H1 (cell line): ENCODE measurements around the gene MACROH2A1. TPM values are rescaled to one million over a fixed set of nuclear protein-coding genes. Genes with fewer than 3 reads are reported as not detected.
A peak's percentile ranks its signal among the peaks of the same experiment; 100 is the strongest.

Experiments used
- CTCF ChIA-PET: fragments of 300-600 bp; sonication (Branson Sonifier 250); formaldehyde crosslinking; loops from one replicate; lab custom pipeline; 2021; ENCODE audit not compliant: partially characterized antibody; lab: Charles Lee
- POLR2A ChIA-PET: fragments of 300-600 bp; sonication (Branson Sonifier 250); formaldehyde crosslinking; loops from one replicate; lab custom pipeline; 2021; ENCODE audit warnings: inconsistent platforms; ENCODE audit not compliant: partially characterized antibody; lab: Charles Lee
- DNase-seq, 2 experiments: peaks; one replicate each; pipeline versions ENCODE4 v3.0.0 to v3.0.0-alpha.2; 2010 to 2022; ENCODE audit warnings: low spot score in 2 of 2, low read depth in 1 of 2, mixed read lengths in 1 of 2
- FAIRE-seq: peaks from 2 replicates; lab custom pipeline; 2011; peaks lifted over from hg19 to GRCh38; lab: Jason Lieb, UNC
- H2AFZ ChIP-seq: 2 replicates; pipeline ENCODE4 v1.8.1; 2012; ENCODE audit warnings: low read length, inconsistent platforms
- H2AK5ac ChIP-seq: 2 replicates; pipeline ENCODE4 v1.6.1; 2013; ENCODE audit warnings: low read depth, low read length
- H2BK120ac ChIP-seq: replicated peaks from 2 replicates; pipeline ENCODE3; 2013; ENCODE audit warnings: low read depth, low read length, inconsistent platforms
- H2BK12ac ChIP-seq: 2 replicates; pipeline ENCODE4 v1.6.1; 2013; ENCODE audit warnings: low read depth, low read length
- H2BK15ac ChIP-seq: 2 replicates; pipeline ENCODE4 v1.6.1; 2013; ENCODE audit warnings: low read length
- H2BK20ac ChIP-seq: 2 replicates; pipeline ENCODE4 v1.6.1; 2013; ENCODE audit warnings: low read length
- H2BK5ac ChIP-seq: 2 replicates; pipeline ENCODE4 v1.6.1; 2013; ENCODE audit warnings: low read depth, low read length
- H3K14ac ChIP-seq: 2 replicates; pipeline ENCODE4 v1.6.1; 2013; ENCODE audit warnings: inconsistent platforms; ENCODE audit not compliant: insufficient read length
- H3K18ac ChIP-seq: 2 replicates; pipeline ENCODE4 v1.6.1; 2013; ENCODE audit warnings: low read length; ENCODE audit errors: extremely low read depth
- H3K23ac ChIP-seq: 2 replicates; pipeline ENCODE4 v1.6.1; 2013; ENCODE audit warnings: inconsistent platforms; ENCODE audit not compliant: insufficient read length
- H3K23me2 ChIP-seq: 2 replicates; pipeline ENCODE4 v1.6.1; 2013; ENCODE audit warnings: low read depth, low read length
- H3K27ac ChIP-seq: 2 replicates; pipeline ENCODE4 v1.6.1; 2011; ENCODE audit warnings: low read depth, low read length, inconsistent platforms
- H3K27me3 ChIP-seq, 4 experiments: replicated peaks in 1 of 4; 1 replicate in 1 of 4; 2 replicates in 3 of 4; pipeline versions ENCODE4 v1.6.1 to v1.8.1; 2011 to 2013; ENCODE audit warnings: low read length in 3 of 4, mild to moderate bottlenecking in 3 of 4, inconsistent platforms in 2 of 4, mixed read lengths in 2 of 4, moderate library complexity in 1 of 4; ENCODE audit not compliant: control insufficient read depth in 3 of 4, insufficient read depth in 3 of 4; ENCODE audit errors: extremely low read depth in 1 of 4
- H3K36me3 ChIP-seq, 4 experiments: 2 replicates each; pipeline versions ENCODE4 v1.6.1 to v1.8.1; 2011 to 2013; ENCODE audit warnings: mild to moderate bottlenecking in 4 of 4, low read length in 3 of 4, moderate library complexity in 2 of 4, control low read depth in 1 of 4, inconsistent platforms in 1 of 4; ENCODE audit not compliant: insufficient read depth in 4 of 4, control insufficient read depth in 2 of 4
- H3K4ac ChIP-seq: replicated peaks from 2 replicates; pipeline ENCODE3; 2013; ENCODE audit warnings: low read length, low read depth, mixed read lengths, inconsistent platforms; ENCODE audit not compliant: insufficient read length
- H3K4me1 ChIP-seq, 4 experiments: replicated peaks in 1 of 4; 1 replicate in 1 of 4; 2 replicates in 3 of 4; pipeline versions ENCODE4 v1.6.1 to v1.8.1; 2011 to 2013; ENCODE audit warnings: low read length in 3 of 4, inconsistent platforms in 2 of 4, mixed read lengths in 1 of 4; ENCODE audit not compliant: insufficient read depth in 4 of 4, control insufficient read depth in 3 of 4
- H3K4me2 ChIP-seq, 2 experiments: 2 replicates each; pipeline versions ENCODE4 v1.6.1 to v1.8.1; 2011 to 2013; ENCODE audit warnings: low read depth in 2 of 2, low read length in 2 of 2, control low read depth in 1 of 2, inconsistent platforms in 1 of 2, mild to moderate bottlenecking in 1 of 2; ENCODE audit not compliant: insufficient read depth in 1 of 2
- H3K4me3 ChIP-seq, 4 experiments: fragments of 200-600, 300-600 bp in 1 of 4; sonication (generic), shearing (Covaris generic), sonication (Bioruptor Twin) in 1 of 4; 2 replicates each; pipeline versions ENCODE4 v1.5.1 to v1.8.1; 2011 to 2016; ENCODE audit warnings: low read length in 4 of 4, low read depth in 3 of 4, control low read depth in 2 of 4, inconsistent platforms in 2 of 4, mild to moderate bottlenecking in 2 of 4, mixed read lengths in 1 of 4, moderate library complexity in 1 of 4; ENCODE audit not compliant: insufficient read depth in 2 of 4; ENCODE audit errors: extremely low read depth in 1 of 4
- H3K56ac ChIP-seq: replicated peaks from 2 replicates; pipeline ENCODE3; 2013; ENCODE audit warnings: low read depth, mild to moderate bottlenecking, mixed read lengths, low read length, inconsistent platforms; ENCODE audit not compliant: insufficient read length
- H3K79me1 ChIP-seq: 2 replicates; pipeline ENCODE4 v1.6.1; 2013; ENCODE audit warnings: low read depth, low read length, control low read depth
- H3K79me2 ChIP-seq, 2 experiments: 2 replicates each; pipeline versions ENCODE4 v1.6.1 to v1.8.1; 2012 to 2013; ENCODE audit warnings: low read length in 2 of 2, mild to moderate bottlenecking in 2 of 2, inconsistent platforms in 1 of 2; ENCODE audit not compliant: insufficient read depth in 2 of 2, control insufficient read depth in 1 of 2
- H3K9ac ChIP-seq, 4 experiments: replicated peaks in 1 of 4; 1 replicate in 1 of 4; 2 replicates in 3 of 4; pipeline versions ENCODE4 v1.6.1 to v1.8.1; 2011 to 2013; ENCODE audit warnings: low read depth in 3 of 4, low read length in 3 of 4, control low read depth in 2 of 4, mild to moderate bottlenecking in 2 of 4, moderate library complexity in 2 of 4, inconsistent platforms in 1 of 4; ENCODE audit errors: extremely low read depth in 1 of 4
- H3K9me3 ChIP-seq, 2 experiments: 2 replicates each; pipeline versions ENCODE4 v1.6.1 to v1.8.1; 2012 to 2013; ENCODE audit warnings: mild to moderate bottlenecking in 2 of 2, moderate library complexity in 2 of 2, control low read depth in 1 of 2, inconsistent platforms in 1 of 2, low read depth in 1 of 2, low read length in 1 of 2, mixed read lengths in 1 of 2; ENCODE audit not compliant: insufficient read depth in 2 of 2
- H4K20me1 ChIP-seq, 2 experiments: replicated peaks in 1 of 2; 2 replicates each; pipeline versions ENCODE3 to v1.8.1; 2011 to 2013; ENCODE audit warnings: inconsistent platforms in 2 of 2, low read length in 2 of 2, mild to moderate bottlenecking in 1 of 2; ENCODE audit not compliant: insufficient read depth in 2 of 2, control insufficient read depth in 1 of 2
- H4K5ac ChIP-seq: 2 replicates; pipeline ENCODE4 v1.6.1; 2013; ENCODE audit warnings: low read length, low read depth, mixed read lengths, inconsistent platforms; ENCODE audit not compliant: insufficient read length
- H4K8ac ChIP-seq: 2 replicates; pipeline ENCODE4 v1.8.0; 2013; ENCODE audit warnings: mild to moderate bottlenecking, moderate library complexity, low read length, inconsistent platforms; ENCODE audit not compliant: insufficient read depth; ENCODE audit errors: extremely low read depth
- H4K91ac ChIP-seq: replicated peaks from 2 replicates; pipeline ENCODE3; 2013; ENCODE audit warnings: low read length, mixed read lengths, inconsistent platforms; ENCODE audit not compliant: insufficient read length
- CBX5 ChIP-seq: fragments of 300-800, 300-1000 bp; sonication (generic); IDR thresholded peaks from 2 replicates; pipeline ENCODE4 v1.7.1; 2016; ENCODE audit warnings: antibody characterized with exemption, low read length, low read depth
- CBX8 ChIP-seq: fragments of 300-800, 300-1000 bp; sonication (generic); IDR thresholded peaks from 2 replicates; pipeline ENCODE4 v1.7.1; 2016; ENCODE audit warnings: low read depth, low read length, borderline replicate concordance
- GABPA ChIP-seq: IDR thresholded peaks from 2 replicates; pipeline ENCODE4 v1.6.1; 2011; ENCODE audit warnings: mild to moderate bottlenecking, low read length, moderate library complexity, borderline replicate concordance; ENCODE audit not compliant: insufficient read depth
- JUN ChIP-seq: IDR thresholded peaks from 2 replicates; pipeline ENCODE4 v1.6.1; 2011; ENCODE audit warnings: low read depth, mild to moderate bottlenecking, improper control_type of control experiment, low read length
- JUND ChIP-seq: IDR thresholded peaks from 2 replicates; pipeline ENCODE4 v1.6.1; 2011; ENCODE audit warnings: mild to moderate bottlenecking, improper control_type of control experiment, low read length
- POLR2A ChIP-seq, 2 experiments: IDR thresholded peaks; 1 replicate in 1 of 2; 2 replicates in 1 of 2; pipeline ENCODE4 v1.6.1; 2011; ENCODE audit warnings: low read depth in 2 of 2, low read length in 2 of 2, mild to moderate bottlenecking in 2 of 2; ENCODE audit errors: control extremely low read depth in 1 of 2
- RXRA ChIP-seq: IDR thresholded peaks from 2 replicates; pipeline ENCODE4 v1.6.1; 2011; ENCODE audit warnings: low read depth, mild to moderate bottlenecking, low read length, moderate library complexity; ENCODE audit not compliant: insufficient read depth
- SAP30 ChIP-seq: fragments of 300-600 bp; sonication (generic); IDR thresholded peaks from 2 replicates; pipeline ENCODE4 v1.7.1; 2012; ENCODE audit warnings: low read length, moderate library complexity, mild to moderate bottlenecking, inconsistent platforms; ENCODE audit not compliant: insufficient read depth, insufficient replicate concordance
- SP1 ChIP-seq: IDR thresholded peaks from 2 replicates; pipeline ENCODE4 v1.6.1; 2011; ENCODE audit warnings: low read depth, low read length
- SP2 ChIP-seq: IDR thresholded peaks from 2 replicates; pipeline ENCODE4 v1.6.1; 2012; ENCODE audit warnings: mild to moderate bottlenecking, low read length, inconsistent platforms
- SRF ChIP-seq: IDR thresholded peaks from 2 replicates; pipeline ENCODE4 v1.6.1; 2011; ENCODE audit warnings: mild to moderate bottlenecking, low read depth, low read length, moderate library complexity
- SUZ12 ChIP-seq: fragments of 200-600 bp; sonication (generic); IDR thresholded peaks from 2 replicates; pipeline ENCODE4 v1.6.1; 2012; ENCODE audit warnings: mild to moderate bottlenecking, inconsistent platforms, low read length, moderate library complexity, mixed read lengths
- TCF12 ChIP-seq: IDR thresholded peaks from 2 replicates; pipeline ENCODE4 v1.6.1; 2011; ENCODE audit warnings: low read depth, mild to moderate bottlenecking, low read length
- WGBS, 2 experiments: shearing (Covaris generic) in 1 of 2; methylation state at CpG; one replicate each; pipeline versions ENCODE4 v1.1.6 to v1.1.7; 2013 to 2015; ENCODE audit warnings: low lambda C conversion rate in 2 of 2, mixed read lengths in 2 of 2, inconsistent platforms in 1 of 2, low coverage in 1 of 2, missing lambda C conversion rate in 1 of 2; ENCODE audit not compliant: insufficient replicate concordance in 2 of 2, insufficient coverage in 1 of 2, insufficient read length in 1 of 2; ENCODE audit errors: extremely low coverage in 1 of 2, missing lambda C conversion rate in 1 of 2; 5-methylcytosine and 5-hydroxymethylcytosine counted together
- polyA plus RNA-seq, 7 experiments: library from polyadenylated mRNA; depleted of rRNA in 3 of 7; stranded (reverse) in 5 of 7; unstranded in 2 of 7; fragments of >200 nt in 5 of 7; fragments of 200-250 nt in 2 of 7; gene quantifications; 1 replicate in 5 of 7; 2 replicates in 1 of 7; 4 replicates in 1 of 7; pipeline versions ENCODE4 v1.2.1 to v1.2.3, GENCODE V29; 2011 to 2013; ENCODE audit warnings: missing spikeins in 2 of 7, mixed read lengths in 2 of 7
- total RNA-seq: library from RNA; stranded (reverse); fragmentation: NEBNext Ultra II Directional; extraction: Animal tissue kit (Norgen Biotek cat#: 25700); gene quantifications from 2 replicates; pipeline ENCODE4 v1.2.1, GENCODE V29; 2021
- TF ChIP-seq, protein P1 (sequence below): IDR thresholded peaks from 2 replicates; pipeline ENCODE4 v1.6.1; 2011; ENCODE audit warnings: low read length, improper control_type of control experiment

MACROH2A1 gene
- total and polyA plus RNA-seq, 2 of the 8 experiments (the other 6 are each of a cell fraction or from before 2014, with no cell fraction given), result 60.0 to 92.3 TPM

DNA sequence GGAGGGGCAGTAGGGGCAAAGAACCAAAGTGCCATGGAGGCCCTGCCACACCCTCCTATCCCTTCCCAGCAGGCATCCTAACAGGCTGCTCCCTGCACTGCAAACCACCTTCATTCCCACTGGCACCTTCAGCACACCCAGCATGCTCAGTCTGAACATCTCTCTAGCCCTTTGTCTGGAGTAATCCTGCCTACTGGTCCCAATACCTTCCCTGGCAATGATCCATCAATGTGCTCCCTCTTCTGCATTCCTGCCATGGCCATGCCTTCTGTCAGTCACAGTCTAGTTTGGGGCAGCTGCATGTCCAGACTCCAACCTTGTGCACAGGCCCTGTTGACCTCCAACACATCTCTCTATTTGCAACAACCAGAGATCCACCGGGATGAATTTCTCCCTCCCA lies 4.9 kb downstream of the MACROH2A1 start:
- Histone ChIP-seq H3K9me3 (no peaks in the 10 kb centered on the region), H4K20me1 (peaks cover 24 to 58% of the 10 kb centered on the region in 2 experiments), H4K8ac (0 out of 2 replicates have a peak overlapping the region, but pooled peaks have one; percentile 20), H3K36me3 (no peaks in the 10 kb centered on the region), H3K14ac (no peak overlapping the region), H3K4me1 (peaks cover 0 to 12% (median 8%) of the 10 kb centered on the region in 4 experiments; a peak in 4 of 7 replicates), H4K91ac (no peak overlapping the region), H2AFZ (no peak overlapping the region), H3K27me3 (peaks cover 0 to 9% (median 3%) of the 10 kb centered on the region in 4 experiments; a peak in 4 of 7 replicates), H2BK12ac (no peak overlapping the region), H2BK5ac (no peak overlapping the region), H4K5ac (no peak overlapping the region), H3K23me2 (peaks cover 3% of the 10 kb centered on the region; the same call in 1 of the 2 replicates), H2BK20ac (no peak overlapping the region), H2BK15ac (no peak overlapping the region), H3K56ac (no peak overlapping the region), H2AK5ac (no peak overlapping the region), H3K4me3 (no peak overlapping the region), H3K18ac (no peak overlapping the region), H3K79me2 (peaks cover 0 to 81% of the 10 kb centered on the region in 2 experiments; a peak in 2 of 4 replicates), H2BK120ac (no peak overlapping the region), H3K9ac (no peak overlapping the region), H3K23ac (no peak overlapping the region), H3K79me1 (peaks cover 17% of the 10 kb centered on the region), H3K4me2 (no peak overlapping the region), H3K4ac (no peak overlapping the region), H3K27ac (no peak overlapping the region)
- FAIRE-seq (no peak), DNase-seq (no peak)
- ChIA-PET POLR2A (interaction anchor here (1.0 kb wide), 1 partner anchor 43 kb away, joined by 3 read pairs; no protein-coding TSS in a partner anchor), CTCF (interaction anchor here (2.2 kb wide), 1 partner anchor 32 kb away, joined by 5 read pairs; no protein-coding TSS in a partner anchor)
- WGBS, 2 experiments, result 100% methylated on average over 1 of the region's 1 CpG; no CpG with 5 or more reads in 1 of the 2 experiments
- no peak for TF ChIP-seq CBX5
- no peak for TF ChIP-seq SP1
- TF ChIP-seq JUND, result no peak
- TF ChIP-seq GABPA, result no peak
- TF ChIP-seq TCF12, result no peak
- TF ChIP-seq POLR2A (IDR thresholded peaks at IDR 0.05; ENCODE audit: control extremely low read depth in 1 of 2, low read depth in 2 of 2, low read length in 2 of 2), result no peak
- no peak for TF ChIP-seq SP2
- no peak for TF ChIP-seq RXRA
- TF ChIP-seq SAP30, result no peak
- TF ChIP-seq JUN, result no peak
- TF ChIP-seq CBX8, result no peak
- TF ChIP-seq, protein P1, sequence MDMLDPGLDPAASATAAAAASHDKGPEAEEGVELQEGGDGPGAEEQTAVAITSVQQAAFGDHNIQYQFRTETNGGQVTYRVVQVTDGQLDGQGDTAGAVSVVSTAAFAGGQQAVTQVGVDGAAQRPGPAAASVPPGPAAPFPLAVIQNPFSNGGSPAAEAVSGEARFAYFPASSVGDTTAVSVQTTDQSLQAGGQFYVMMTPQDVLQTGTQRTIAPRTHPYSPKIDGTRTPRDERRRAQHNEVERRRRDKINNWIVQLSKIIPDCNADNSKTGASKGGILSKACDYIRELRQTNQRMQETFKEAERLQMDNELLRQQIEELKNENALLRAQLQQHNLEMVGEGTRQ, result no peak
- no peak for TF ChIP-seq SRF
- TF ChIP-seq SUZ12, result no peak
